ENCODE measurements around the gene NEURL1.
A peak's percentile ranks its signal among the peaks of the same experiment; 100 is the strongest.
"Not testable (repeated sequence)": the region's sequence is repeated elsewhere in the genome, so short reads cannot be mapped to it uniquely, and the experiment has no call there.

Gene NEURL1

GRCh38 chr10:103587073-103587472 lies 93.6 kb downstream of the NEURL1 start:
- DNase-seq, result no peak

- no peak for DNase-seq
Measured at GRCh38 chr10:103589074-103589630, 95.6 kb downstream of the NEURL1 start.

- DNase-seq, result no peak
Measured at GRCh38 chr10:103590060-103590459, 96.6 kb downstream of the NEURL1 start.

GRCh38 chr10:103590744-103591291 lies 97.3 kb downstream of the NEURL1 start:
- no peak for DNase-seq

- peak; percentile 39 for DNase-seq
Measured at GRCh38 chr10:103592186-103593021, 98.9 kb downstream of the NEURL1 start.

GRCh38 chr10:103593022-103593570 lies 99.6 kb downstream of the NEURL1 start:
- DNase-seq, result no peak

GRCh38 chr10:103595933-103596726 lies 102.6 kb downstream of the NEURL1 start:
- DNase-seq, result peak; percentile 30

- no peak for DNase-seq
Measured at GRCh38 chr10:103597003-103597402, 103.5 kb downstream of the NEURL1 start.

GRCh38 chr10:103598654-103599115 lies 105.2 kb downstream of the NEURL1 start:
- DNase-seq, result peak; percentile 79

GRCh38 chr10:103599211-103599610 lies 105.7 kb downstream of the NEURL1 start:
- DNase-seq, result no peak

- DNase-seq, result no peak
Measured at GRCh38 chr10:103599907-103600306, 106.4 kb downstream of the NEURL1 start.

- no peak for DNase-seq
Measured at GRCh38 chr10:103600325-103600724, 106.8 kb downstream of the NEURL1 start.

GRCh38 chr10:103600956-103601569 lies 107.6 kb downstream of the NEURL1 start:
- DNase-seq, result no peak

GRCh38 chr10:103602028-103602851 lies 108.7 kb downstream of the NEURL1 start:
- no peak for DNase-seq

- no peak for DNase-seq
Measured at GRCh38 chr10:103602852-103603155, 109.3 kb downstream of the NEURL1 start.

- DNase-seq, result no peak
Measured at GRCh38 chr10:103603382-103603781, 109.9 kb downstream of the NEURL1 start.

GRCh38 chr10:103605359-103606096 lies 112.0 kb downstream of the NEURL1 start:
- DNase-seq, result peak; percentile 63

GRCh38 chr10:103606097-103606438 lies 112.6 kb downstream of the NEURL1 start:
- not testable (repeated sequence) for DNase-seq

- DNase-seq, result not testable (repeated sequence)
Measured at GRCh38 chr10:103607051-103607450, 113.5 kb downstream of the NEURL1 start.

- DNase-seq, result not testable (repeated sequence)
Measured at GRCh38 chr10:103608056-103608455, 114.6 kb downstream of the NEURL1 start.
